ENCODE results near the gene FER.

GRCh38 chr5:109196823-109197160, 449.1 kb downstream of the FER start:
- TF ChIP-seq CTCF (IDR thresholded peaks at IDR 0.05) = no peak
- TF ChIP-seq SIN3A (IDR thresholded peaks at IDR 0.05; ENCODE audit: borderline replicate concordance, insufficient read depth, low read depth, low read length) = no peak

All from Panc1 (cell line).